GM12891 (cell line): ENCODE measurements around the gene COMMD1.

Experiments
- DNase-seq: peaks from one replicate; pipeline ENCODE4 v3.0.0; 2011; ENCODE audit warnings: low spot score; ENCODE audit not compliant: insufficient read length
- FAIRE-seq: peaks from 2 replicates; lab custom pipeline; 2011; peaks lifted over from hg19 to GRCh38; lab: Jason Lieb, UNC
- PAX5 ChIP-seq: IDR thresholded peaks from 2 replicates; pipeline ENCODE4 v1.6.1; 2011; ENCODE audit warnings: low read length, moderate library complexity, mild to moderate bottlenecking; ENCODE audit not compliant: insufficient read depth, severe bottlenecking
- POLR2A ChIP-seq: IDR thresholded peaks from 2 replicates; pipeline ENCODE4 v1.6.1; 2011; ENCODE audit warnings: low read depth, low read length, control low read depth
- POLR2AphosphoS5 ChIP-seq: IDR thresholded peaks from 2 replicates; pipeline ENCODE4 v1.6.1; 2011; ENCODE audit warnings: low read depth, low read length, control low read depth
- POU2F2 ChIP-seq: IDR thresholded peaks from 2 replicates; pipeline ENCODE4 v1.6.1; 2011; ENCODE audit warnings: low read depth, mild to moderate bottlenecking, control low read depth, low read length, moderate library complexity
- SPI1 ChIP-seq: IDR thresholded peaks from 2 replicates; pipeline ENCODE4 v1.6.1; 2011; ENCODE audit warnings: low read depth, low read length, control low read depth
- TAF1 ChIP-seq: IDR thresholded peaks from 2 replicates; pipeline ENCODE4 v1.6.1; 2011; ENCODE audit warnings: low read depth, low read length, control low read depth

COMMD1 gene

GRCh38 chr2:61961231-61961901 is 55.9 kb downstream of the COMMD1 start:
- no peak for FAIRE-seq
- DNase-seq = no peak

GRCh38 chr2:61962095-61962984 is 56.9 kb downstream of the COMMD1 start:
- FAIRE-seq = peak; percentile 40
- TF ChIP-seq SPI1 (no peak), POU2F2 (no peak), POLR2AphosphoS5 (no peak), PAX5 (no peak)
- no peak for DNase-seq

More at GRCh38 chr2:61961231-61961901, 55.9 kb downstream of the COMMD1 start:
- no peak for TF ChIP-seq POU2F2
- TF ChIP-seq POLR2A = no peak
- TF ChIP-seq SPI1 = no peak
- TF ChIP-seq POLR2AphosphoS5 = no peak
- TF ChIP-seq PAX5 = no peak
- TF ChIP-seq TAF1 = no peak

DNA sequence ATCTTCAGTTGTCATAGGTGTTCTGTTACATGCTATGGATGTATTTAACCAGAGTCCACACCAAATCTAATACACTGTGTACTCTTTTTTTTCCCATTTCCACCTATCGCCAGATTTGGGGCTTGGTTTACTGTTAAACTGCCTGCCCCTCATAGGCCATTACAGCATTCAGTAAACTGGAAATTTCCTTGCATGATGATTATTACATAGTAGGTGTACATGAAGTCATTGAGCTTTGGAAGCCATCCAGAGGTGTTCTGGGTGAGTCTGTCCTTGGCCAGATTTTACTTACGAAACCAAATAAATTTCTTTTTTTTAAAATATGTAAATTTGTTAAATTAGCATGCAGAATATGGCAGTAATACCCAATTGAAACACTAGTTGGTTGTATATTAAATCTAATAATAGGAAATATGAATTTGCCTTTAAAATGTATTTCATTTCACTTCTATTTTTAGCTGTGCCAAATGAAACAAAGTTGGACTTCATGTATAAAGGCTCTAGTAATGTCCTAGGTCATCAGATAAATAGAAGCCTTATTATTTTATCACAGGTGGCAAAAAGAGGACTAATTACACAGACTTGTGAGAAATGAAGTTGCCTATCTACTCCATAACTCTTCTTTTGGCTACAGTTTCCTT is 60.7 kb downstream of the COMMD1 start:
- FAIRE-seq = no peak
- DNase-seq = no peak
- TF ChIP-seq TAF1 (no peak), POLR2AphosphoS5 (no peak), PAX5 (no peak), POLR2A (no peak), POU2F2 (no peak)

DNA sequence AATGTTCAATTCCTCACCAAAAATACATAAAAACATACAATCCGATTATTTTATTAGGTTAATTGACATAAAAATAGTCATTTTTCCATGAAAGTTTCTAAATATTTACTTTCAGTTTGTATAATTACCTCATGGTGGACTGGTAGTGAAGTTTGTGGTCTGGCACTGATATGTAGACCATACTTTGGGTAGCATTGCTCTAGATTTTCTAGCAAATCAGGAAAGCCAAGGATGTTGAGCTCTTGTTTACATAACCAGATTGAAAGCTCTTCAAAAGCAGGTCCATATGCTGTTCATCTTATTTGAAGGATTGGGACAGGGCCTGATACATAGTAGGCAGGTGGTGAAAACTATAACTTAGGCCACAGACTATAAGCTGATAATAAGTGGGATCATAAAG is 61.8 kb downstream of the COMMD1 start:
- no peak for TF ChIP-seq POLR2AphosphoS5
- TF ChIP-seq POLR2A = no peak
- TF ChIP-seq PAX5 = no peak
- TF ChIP-seq POU2F2 = no peak
- no peak for TF ChIP-seq TAF1
- no peak for TF ChIP-seq SPI1
- DNase-seq = no peak
- FAIRE-seq = no peak

DNA sequence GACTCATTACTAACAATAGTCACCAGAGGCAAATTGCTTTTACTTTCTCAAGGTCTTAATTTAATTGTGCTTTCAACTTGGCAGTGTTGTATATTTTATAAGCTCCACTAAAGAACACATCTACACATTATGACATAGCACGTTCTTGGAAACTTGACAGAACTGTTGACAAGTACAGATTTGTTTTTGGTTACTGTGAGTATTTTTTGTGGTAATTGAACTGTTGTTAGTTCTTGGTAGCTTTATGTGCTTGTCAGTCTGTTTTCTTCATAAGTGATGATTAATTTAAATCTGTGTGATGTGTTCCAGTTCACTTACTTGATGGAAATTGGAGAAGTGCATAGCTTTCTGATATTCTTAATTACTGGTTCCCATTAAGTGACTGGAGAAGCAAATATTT is 63.9 kb downstream of the COMMD1 start:
- FAIRE-seq (peak; percentile 9), DNase-seq (no peak)
- TF ChIP-seq POLR2AphosphoS5 (no peak), PAX5 (no peak), POU2F2 (no peak), POLR2A (no peak), TAF1 (no peak), SPI1 (no peak)

- DNase-seq (no peak), FAIRE-seq (no peak)
- TF ChIP-seq POLR2A (no peak), POU2F2 (no peak), POLR2AphosphoS5 (no peak), PAX5 (no peak), SPI1 (no peak), TAF1 (no peak)
Observed at GRCh38 chr2:61970807-61971556, 65.5 kb downstream of the COMMD1 start.

DNA sequence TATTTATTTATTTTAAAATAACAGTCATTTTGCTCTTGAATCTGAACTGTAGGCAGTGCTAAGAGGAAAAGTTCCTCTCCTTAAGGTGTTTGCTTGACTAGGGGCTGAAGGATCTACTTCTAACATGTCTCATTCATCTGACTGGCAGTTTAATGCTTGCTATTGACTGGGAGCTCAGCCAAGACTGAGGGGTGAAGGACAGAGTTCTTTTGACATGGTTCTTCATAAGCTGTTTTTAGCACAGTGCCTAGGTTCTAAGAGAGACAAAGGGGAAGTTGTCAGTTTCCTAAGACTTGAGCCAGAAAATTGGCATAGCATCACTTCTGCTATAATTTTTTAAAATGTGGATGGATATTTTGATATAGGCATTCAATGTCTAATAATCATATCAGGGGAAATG is 73.0 kb downstream of the COMMD1 start:
- DNase-seq = peak; percentile 24
- FAIRE-seq = no peak
- TF ChIP-seq PAX5 (no peak), SPI1 (no peak), TAF1 (no peak), POLR2A (no peak), POLR2AphosphoS5 (no peak), POU2F2 (no peak)

- FAIRE-seq = no peak
- no peak for DNase-seq
- TF ChIP-seq PAX5 (no peak), TAF1 (no peak), POU2F2 (no peak), SPI1 (no peak), POLR2A (no peak), POLR2AphosphoS5 (no peak)
Observed at GRCh38 chr2:61980758-61981157, 75.3 kb downstream of the COMMD1 start.
